DMS153 (cell line): ENCODE results near the gene ROR1.

ENCODE experiments used
- DNase-seq: peaks from one replicate; lab custom pipeline; 2025; lab: John Stamatoyannopoulos, UW

ROR1 gene

DNA sequence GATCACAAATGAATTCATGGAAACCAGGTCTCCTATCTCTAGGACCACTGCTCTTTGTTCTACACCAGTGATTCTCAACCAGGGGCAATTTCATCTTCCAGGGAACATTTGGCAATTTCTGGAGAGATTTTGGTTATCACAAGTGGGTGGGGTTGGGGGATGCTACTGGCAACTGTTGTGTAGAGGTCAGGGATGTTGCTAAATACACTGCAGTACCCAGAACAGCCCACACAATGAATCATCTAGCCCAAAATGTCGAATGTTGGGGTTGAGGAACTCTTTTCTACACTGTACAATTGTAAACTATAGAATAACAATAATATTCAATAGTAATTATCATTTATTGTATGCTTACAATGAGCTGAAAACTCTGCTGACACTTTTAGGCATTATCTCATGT is 373.9 kb downstream of the ROR1 start:
- no peak for DNase-seq

DNA sequence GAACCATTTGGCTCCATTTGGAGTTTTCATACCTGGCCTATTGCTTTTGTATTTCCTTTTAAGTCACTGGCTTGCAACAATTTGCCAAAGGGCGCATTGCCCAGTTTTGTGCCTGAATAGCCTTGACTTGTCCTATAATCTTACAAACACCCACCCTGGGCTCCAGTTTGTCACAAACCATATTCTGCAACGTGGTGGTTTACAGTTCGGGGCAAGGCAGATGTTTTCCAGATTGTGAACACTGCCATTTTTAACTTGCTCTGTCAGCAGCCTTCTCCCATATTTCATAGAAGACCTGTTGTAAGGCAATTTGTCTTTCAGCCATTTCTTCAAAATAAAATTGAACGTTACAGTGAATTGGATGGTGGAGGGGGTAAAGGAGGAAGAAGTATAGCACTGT is 376.4 kb downstream of the ROR1 start:
- DNase-seq = no peak

DNA sequence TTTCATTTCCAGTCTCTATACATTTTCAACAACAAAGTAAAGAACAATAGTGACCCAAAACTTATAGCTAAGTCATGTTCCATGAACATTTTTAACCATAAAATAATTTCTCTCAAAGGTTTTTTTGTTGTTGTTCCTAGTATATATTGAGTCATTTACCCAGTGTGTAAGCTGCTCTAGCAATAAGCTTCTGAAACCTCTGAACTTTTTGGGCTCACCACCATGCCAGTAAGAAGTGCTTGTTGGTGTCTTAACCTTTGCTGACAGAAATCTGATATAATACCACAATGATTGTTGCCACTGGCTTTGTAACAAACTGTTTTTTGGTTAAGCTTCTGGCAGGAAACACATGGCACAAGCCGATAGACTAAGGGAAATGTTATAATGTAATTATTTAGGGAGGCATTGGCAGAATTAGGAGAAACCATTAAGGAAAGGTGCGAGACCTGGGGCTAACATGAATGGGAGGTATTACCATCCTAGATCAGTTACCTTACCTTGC is 377.0 kb downstream of the ROR1 start:
- no peak for DNase-seq

DNA sequence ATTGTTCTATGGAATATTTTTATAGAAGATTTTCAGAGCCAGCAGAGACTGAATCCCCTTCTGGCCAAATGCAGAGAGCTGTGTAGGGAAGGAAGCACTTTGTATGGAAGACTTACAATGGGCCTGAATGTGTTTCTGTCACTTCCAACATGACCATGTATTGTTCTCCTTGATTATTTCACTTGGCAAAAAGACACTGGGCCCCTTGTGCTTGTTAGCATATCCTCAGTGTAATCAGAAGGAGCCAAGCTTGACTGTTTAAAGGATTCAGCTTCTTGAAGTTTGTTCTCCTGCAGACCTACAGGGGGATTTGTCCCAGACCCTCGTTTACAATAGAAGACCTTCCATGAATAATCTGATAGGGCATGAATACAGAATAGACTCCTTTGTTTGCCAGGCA is 381.5 kb downstream of the ROR1 start:
- no peak for DNase-seq

DNA sequence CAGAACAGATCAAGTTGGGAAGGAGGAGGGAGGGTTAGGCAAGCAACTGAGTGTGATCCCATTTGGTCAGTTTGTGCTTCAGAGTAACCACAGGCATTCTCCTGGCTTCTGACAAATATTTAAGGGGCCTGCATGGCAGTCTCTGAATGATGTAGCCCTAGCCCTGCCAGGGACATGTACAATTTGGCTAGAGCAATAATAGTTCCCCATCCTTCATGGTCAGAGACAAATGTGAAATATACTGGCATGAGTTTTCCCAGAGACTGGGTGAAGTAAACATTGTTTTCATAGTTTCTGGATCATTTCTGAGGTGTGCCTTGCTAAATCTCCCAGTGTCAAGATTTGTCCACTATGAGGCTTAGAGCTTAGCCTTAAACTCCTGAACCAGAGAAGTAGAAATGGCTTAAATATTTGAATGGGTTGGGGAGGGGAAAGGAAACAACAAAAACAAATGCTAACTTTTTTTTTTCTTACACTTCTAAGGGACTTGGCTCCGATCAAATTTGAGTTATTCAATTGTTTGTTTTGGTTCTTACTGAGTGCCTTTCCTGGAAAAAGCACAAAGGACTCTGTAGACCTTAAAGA is 387.6 kb downstream of the ROR1 start:
- DNase-seq = no peak

DNA sequence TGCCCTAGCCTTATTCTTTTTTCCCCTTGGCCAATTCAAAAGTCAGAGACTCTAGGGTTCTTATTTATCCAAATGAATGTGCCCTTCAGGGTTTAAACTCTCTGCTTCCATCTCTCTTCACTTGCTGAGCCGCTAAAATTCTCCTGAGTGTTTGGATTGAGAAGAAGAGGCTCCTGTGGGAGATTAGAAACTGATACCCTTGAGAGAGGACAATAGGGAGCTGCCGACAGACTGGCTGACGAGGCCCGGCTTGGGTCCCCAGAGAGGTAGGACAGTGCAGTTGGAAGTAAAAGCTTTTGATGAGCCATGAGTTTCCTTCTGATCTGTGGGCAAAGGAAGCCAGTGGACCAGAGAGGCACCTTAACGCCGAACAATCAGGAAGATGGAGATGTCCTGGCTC is 388.3 kb downstream of the ROR1 start:
- DNase-seq = peak; percentile 14

DNA sequence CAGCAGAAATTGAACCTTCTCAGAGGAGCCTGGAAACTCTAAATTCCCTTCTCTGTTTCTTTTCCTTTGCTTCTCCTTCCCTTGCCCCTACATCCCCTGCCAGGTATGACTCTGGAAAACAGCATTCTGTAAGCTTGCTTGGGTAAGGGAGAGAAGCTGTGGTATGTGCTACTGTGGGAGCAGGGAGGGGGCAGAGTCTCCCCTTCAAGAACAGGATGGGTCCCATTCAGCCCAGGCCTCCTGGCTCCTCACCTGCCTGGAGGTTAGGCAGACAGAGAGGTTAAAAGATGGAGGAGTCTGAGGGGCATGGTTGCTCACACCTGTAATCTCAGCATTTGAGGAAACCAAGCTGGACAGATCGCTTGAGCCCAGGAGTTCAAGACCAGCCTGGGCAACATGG is 389.0 kb downstream of the ROR1 start:
- no peak for DNase-seq

DNA sequence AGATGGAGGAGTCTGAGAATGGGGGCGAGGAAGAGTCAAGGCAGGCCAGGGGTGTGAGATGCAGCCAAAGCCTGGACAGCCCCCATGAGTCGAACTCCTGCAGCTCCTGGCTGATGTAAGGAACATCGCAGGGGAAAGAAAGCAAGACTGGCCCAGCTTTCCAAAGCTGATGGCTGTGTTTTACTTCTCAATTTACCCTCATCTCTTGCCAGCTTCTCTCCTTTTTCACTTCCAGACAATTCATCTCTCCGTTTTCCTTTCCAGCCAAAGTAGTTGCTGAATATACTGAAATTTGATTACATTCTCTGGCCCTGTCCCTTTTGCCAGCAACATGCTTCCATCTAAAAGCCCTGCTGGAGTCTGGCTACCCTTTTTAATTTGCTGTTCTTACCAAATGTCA is 389.6 kb downstream of the ROR1 start:
- no peak for DNase-seq

DNA sequence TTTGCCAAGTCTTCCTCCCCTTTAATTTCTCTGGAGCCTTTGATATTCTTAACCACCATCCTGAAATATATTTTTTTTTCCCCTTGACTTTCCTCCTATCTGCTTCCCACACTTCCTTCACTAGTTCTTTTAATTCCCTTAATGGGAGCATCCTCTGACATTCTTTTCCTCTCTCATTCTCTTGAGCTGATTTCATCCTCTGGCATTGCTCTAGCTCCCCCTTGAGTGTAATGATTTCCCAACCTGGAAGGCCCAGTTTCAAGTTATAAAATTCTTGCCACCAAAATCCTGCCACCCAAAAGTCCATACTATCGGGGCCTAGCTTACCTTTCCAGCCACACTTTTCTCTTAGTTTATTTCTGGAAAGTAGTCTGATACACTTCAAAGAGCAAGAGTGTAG is 390.2 kb downstream of the ROR1 start:
- no peak for DNase-seq

DNA sequence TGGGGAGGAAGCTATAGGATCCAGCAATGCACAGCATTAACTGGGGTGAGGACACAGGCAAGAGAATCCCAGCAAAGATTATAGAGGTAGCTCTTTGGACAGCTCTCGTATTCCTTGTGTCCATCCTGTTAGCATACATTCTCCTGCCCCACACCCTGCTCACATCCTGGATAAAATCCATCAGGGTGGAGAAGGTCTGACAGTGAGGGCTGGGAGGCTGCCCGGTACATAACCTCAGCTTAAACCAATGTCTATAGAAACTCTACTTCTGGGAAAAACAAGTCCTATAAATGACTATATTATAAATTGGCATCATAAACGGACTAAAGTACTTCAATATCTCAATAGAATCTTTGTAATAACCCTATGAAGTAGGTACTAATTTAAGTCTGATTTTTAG is 392.8 kb downstream of the ROR1 start:
- DNase-seq = no peak

DNA sequence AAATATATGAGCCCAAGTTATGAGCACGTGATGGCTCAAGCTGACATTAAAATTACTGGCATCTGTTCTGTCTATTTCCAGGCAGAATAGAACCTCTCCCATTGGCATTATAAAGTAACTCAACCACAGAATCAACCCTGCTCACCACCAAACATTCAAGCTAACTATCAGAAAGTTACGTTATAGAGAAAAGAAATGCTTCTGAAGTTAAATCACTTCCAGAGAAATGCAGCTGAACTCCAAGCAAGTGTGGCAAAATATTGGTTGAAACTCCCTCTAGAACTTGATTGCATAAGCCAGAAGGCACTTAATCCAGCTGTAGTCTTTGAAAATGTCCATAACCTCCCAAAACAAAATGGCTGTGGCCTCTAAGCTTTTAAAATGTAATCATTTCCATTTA is 393.4 kb downstream of the ROR1 start:
- no peak for DNase-seq

DNA sequence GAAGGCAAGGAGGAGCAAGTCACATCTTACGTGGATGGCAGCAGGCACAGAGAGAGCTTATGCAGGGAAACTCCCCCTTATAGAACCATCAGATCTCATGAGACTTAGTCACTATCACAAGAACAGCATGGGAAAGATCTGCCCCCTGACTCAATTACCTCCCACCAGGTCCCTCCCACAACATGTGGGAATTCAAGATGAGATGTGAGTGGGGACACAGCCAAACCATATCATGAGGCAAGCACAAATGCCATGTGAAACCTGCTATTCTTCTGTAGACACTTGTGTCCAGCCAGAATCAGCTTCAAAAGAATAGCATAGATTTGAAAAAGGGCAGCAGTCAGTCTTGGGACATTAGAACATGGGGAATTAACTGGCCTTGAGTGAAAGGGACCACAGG is 397.4 kb downstream of the ROR1 start:
- DNase-seq = no peak

DNA sequence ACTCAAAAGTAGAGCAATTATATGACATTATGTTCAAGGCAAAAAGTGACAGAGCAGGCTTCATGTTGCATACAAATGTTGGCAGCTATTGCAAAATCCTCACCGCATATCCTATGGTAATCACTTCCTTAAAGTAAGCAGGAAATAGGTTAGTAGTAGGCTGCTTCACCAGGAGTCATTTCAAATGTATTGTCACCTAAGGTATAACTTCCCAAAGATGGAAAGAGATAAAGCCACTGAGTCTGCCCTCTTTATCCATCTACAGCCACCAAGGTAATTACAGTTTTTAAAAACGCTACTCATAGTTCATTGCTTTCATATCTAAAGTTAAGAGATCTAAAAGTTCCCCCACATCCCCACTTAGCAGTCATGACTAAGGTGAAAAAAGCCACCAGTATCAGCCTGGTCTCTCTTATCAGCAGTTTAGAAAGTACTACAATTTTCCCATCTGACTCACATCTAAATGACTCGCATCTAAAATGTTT is 398.0 kb downstream of the ROR1 start:
- peak; percentile 66 for DNase-seq

DNA sequence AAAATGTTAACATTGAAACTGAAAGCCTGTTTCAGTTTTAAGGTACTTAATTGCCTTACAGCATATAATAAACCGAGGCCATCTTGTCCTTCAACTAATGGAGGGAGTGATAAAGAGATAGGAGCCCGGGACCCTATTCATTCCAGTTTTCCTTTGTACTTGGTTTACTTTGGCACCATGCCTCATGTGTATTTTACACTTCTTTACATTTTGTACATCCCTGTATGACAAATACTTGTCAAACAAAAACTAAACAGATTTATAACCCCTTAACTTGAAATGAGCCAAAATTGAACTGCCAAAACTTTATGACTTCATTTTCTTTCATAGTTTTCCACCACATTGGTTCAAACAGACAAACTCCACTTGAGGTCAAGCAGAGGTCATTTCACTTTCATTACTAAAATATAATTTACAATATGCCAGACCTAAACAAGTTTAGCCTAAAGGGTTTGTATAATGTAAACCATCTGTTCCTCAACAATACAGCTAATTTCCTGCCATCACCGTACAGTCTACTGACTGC is 398.7 kb downstream of the ROR1 start:
- DNase-seq = peak; percentile 92

DNA sequence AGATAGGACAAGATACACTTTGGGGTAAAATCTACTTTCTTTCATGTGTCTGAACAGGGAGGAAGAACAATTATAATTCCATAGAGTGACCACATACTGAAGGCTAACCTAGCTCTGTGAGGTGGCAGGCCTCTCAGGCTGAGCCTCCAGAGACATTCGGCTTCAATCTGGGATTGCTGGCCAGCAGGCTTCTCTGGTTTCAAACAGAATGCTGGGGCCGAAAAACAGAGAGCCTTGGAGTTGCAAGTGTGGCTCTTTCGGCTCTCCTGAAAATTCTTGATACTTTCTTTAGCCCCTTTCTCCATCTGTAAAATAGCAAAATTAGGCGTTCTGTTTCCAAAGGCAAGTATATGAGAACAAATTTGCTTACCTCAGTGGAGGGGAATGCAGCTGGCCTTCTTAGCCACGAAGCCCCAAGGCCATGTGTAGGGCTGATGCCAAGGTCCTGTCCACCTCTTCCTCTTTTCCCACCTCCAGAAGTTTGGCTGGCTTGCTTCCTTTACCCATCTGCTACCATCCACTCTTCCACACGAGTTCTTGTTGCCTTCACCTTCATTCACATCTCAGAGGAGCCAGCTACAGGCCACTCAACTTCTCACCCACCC is 399.6 kb downstream of the ROR1 start:
- DNase-seq = no peak

DNA sequence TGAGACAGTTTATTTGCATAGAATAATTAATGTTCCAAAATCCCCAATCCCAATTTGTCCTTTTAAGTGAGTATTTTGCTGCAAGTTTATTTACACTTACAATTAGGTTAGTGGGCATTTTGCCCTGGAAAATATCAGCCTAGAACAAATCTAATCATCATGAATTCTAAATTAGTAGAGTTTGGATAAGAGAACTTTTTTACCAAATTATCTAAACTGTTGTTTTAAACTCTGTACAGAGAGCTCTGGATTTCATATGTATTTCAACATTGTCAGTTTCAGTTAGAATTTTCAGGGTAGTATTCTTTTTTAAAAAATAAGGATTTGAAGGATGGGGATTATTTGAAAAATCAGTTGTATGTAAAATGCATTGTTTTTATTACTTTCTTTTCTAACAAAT is 401.8 kb downstream of the ROR1 start:
- DNase-seq = no peak

DNA sequence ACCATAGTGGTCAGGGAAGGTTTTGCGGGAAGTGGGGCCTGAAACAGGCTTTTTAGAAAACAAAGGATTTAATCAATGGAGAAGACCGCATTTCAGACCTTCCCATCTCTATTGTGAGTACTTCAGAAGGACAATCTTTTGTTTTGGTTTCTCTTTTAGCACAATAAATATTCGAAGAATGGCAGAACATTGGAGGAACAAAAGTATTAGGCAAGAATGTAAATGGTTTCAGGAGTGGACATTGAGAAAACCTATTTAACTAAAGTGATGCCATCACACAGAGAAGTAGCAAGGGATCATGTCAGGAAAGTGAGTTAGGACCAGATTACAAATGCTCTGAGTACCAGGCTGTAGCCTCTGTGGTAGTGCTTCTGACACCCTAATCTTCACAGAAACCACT is 402.8 kb downstream of the ROR1 start:
- DNase-seq = no peak

DNA sequence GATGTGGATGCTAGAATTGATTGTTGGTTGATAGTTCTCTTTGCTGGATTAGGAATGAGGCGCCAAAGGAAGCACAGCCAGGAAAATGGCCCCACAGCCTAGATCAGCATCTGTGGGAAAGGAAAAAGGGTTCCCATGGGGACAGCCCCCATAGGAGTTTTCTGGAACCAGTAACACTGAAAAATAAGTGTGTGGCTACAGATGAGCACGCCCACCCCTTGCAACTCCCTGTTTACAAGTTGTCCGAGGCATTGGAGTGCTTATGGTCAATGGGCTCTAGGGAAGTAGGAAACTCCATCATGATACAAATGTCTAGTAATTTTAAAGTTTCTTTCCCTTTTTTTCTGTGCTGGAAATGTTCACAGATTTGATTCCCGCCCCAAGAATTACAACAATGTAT is 405.8 kb downstream of the ROR1 start:
- DNase-seq = no peak

DNA sequence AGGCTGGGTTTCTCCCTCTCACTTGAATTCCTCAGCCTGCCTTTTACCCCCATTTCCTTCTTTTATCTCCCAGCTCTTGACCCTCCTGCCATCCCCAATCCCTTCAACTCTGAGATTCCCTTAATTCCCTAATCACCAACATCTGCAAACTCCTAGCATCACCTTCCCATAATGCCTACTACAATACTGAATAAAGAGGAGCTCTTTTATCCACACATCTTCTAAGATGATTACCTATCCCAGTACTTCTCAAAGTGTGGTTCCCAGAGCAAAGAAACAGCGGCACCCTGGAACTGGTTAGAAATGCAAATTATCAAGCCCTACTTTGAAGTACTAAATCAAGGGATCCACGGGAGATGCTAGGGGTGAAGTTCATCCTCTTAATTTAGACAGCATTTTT is 408.4 kb downstream of the ROR1 start:
- no peak for DNase-seq

DNA sequence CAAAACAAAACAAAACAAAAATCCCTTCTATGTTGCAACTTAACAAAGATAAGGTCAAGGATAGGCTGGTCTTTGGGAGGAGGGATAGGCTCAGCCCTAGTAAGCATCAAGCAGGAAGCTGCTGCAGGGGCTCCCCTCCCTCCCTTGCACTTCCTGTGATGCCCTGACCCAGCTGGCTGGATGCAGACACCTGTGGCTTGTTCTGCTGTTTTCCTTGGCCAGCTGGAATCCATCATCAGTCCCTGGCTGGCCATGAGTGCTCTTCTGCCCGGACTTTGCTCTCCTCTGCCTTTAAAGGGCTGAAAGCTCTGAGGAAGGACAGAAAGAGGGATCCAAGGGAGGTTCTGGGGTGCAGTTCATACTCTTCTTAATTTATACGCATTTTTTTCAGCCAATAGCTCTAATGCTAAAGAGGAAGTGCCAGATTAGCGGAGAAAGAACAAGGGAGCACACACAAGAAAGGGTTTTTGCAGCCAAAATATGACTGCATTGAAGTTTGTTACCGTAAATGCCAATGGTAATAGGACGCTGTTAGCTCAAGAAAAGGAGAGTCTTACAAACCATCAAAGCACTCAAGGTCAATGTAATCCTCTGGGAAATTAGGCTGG is 409.7 kb downstream of the ROR1 start:
- DNase-seq = peak; percentile 51

DNA sequence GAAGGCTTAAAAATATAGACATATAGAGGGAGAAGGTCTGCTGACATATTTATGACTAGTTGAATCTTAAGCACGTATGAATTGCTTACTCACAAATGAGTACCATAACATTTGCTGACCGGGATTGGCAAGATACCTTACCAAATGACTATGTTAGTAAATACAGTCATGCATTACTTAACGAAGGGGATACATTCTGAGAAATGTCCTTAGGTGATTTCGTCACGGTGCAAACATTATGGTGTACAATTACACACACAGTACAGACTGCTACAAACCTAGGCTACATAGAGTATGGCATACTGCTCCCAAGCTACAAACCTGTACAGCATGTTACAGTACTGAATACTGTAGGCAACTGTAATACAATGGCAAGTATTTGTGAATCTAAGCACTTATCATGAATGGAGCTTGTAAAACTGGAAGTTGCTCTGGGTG is 410.2 kb downstream of the ROR1 start:
- DNase-seq = peak; percentile 83

DNA sequence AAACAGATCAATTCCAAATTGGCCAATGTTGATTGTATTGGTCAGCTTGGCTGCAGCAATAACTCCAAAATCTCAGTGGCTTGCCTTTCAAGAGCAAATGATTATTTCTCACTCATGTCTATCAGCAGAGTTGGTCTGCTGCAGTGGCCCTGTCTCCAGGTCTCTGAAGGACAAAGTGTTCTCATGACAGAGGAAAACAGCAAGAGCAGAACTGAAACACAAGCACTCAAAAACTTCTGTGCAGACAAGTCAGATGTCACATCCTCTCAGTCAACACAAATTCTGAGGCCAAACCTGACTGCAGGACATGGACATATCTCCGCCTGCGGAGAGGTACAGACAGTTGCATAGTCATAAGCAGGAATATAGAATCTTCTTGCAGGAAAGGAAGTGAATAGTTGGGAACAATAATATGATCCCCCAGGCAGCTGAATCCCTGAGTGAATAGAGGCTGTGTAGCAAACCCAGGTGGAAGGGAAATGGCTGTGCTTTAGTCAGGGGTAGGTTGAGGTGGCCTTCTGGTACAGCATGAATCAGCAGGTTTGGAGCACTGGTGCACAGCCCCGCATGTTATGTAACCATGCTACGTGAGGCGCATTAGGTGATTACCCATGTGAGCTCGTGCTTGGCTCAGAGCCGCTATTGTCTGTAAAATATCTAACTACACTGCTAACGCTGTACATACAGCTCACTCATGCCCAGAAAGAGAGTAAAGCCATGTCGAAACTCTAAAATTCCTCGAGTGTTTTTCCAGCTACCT is 412.5 kb downstream of the ROR1 start:
- DNase-seq = no peak

DNA sequence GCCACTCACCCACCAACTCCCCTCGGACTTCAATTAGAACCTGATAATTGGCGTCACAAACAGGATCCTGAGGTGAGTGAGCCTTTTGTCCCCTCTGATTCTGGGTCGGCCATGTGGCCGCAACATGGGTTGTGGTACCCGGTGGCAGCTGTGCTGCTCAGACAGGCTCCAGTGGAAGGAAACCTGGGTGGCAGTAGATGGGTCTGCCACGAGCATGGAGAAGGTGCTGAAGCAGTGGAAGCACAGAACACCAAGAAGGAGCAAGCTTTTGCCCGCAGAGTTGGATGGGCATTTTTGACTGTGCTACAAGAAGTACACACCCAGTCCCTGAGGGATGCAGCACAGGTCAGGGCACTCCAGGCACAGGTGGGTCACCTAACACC is 413.1 kb downstream of the ROR1 start:
- no peak for DNase-seq
